Smooth muscle cell of bladder (primary cell): Measurements from ENCODE around the gene HPCAL4. TPM values are rescaled to one million over a fixed set of nuclear protein-coding genes. Genes with fewer than 3 reads are reported as not detected.

Experiments used
- total RNA-seq: library from RNA; depleted of rRNA; stranded (reverse); fragments of >200 nt; gene quantifications from 2 replicates; pipeline ENCODE4 v1.2.3, GENCODE V29; 2014

HPCAL4 gene
- total RNA-seq, result not detected in 2 replicates

DNA sequence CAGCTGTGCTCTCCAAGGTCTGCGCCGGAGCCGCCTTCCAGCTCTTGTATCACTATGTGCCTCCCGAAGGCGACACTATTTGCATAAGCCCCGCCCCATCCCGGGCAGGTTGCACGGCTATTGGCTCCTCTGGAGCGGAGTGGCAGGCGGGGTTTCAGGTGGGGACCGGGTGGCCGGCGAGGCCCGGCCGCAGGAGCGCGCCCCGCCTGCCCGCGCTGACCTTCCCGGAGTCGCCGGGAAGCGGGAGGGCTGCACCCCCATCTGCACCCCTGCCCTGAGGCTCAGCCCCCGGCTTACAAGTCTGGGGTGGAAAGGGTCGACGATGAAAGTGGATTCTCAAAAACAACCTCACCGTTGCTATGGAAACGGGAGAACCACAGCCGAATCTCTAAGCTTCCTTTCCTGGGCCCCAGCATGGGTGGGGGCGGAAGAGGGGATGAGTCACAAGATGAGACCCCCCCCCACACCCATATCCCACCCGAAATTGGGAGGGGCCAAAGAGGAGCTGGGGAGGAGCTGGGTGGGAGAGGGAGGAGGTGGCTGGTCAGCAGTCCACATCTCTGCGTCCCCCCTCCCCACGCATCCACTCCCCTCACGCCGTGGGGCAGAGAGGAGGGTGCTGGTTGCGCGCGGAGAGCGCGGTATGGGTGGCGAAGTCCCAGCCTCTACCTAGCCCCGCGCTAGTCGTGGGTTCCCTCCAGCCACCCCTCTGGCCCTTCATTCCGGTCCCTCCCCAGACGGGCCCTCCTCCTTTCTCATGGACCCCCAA, at the start of gene HPCAL4:
Gene HPCAL4 (minus strand): TSS at position 51 of the 769 bp plus-strand sequence. CDS start 6,830 bp downstream, outside the sequence.

GRCh38 chr1:39738622-39739366, 47.6 kb upstream of the HPCAL4 start, which contains the start of gene PPIE:
Gene PPIE, plus strand, starts transcription at chr1:39738882. Its CDS starts 19 bp downstream, at chr1:39738901.

GRCh38 chr1:39671793-39672550, 19.3 kb downstream of the HPCAL4 start, which contains the start of gene NT5C1A:
Gene NT5C1A, minus strand, starts transcription at chr1:39672107. Its CDS starts 69 bp downstream, at chr1:39672038.

DNA sequence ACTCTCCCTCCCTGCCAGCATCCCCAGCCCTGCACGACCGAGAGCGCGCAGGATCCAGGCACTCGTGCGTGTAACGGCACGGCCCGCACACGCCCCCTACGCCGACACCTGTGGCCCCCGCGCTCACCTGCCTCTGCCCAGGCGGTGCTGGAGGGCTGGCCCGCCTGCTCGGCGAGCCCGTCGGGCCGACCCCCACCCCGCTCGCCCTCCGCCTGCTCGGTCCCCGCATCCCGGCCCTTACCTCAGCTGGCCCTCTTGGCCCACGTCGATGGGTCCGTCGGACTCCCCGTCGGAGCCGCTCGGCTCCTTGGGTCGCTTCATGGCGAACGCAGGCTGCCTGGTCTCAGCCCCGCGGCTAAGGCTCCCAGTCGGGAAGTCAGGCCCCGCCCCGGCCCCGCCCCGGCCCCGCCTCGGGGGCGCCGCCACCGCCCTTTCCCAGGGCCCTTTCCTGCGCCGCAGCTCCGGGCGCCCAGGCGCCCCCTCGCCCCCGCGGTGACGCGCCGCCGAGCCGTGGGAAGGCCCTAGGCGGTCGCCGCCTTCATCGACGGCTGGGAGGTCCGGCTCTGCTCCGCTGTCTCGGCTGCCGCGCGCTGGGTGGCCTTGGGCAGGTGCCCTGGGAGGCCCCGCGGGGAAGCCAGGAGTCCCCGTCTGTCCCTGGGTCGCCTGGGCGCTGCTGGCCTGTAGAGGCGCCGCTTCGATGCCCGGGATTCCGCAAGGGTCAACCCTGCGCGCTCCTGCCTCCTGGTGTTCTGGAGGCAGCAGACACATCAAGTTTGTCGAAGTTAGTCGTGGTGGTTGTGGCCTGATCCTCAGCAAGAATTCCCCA, 51.7 kb downstream of the HPCAL4 start, which contains the start of gene HEYL:
Gene HEYL (minus strand): TSS at position 339 of the 826 bp plus-strand sequence. CDS start 18 bp downstream, at position 321.

Other genes starting within 250 kb of the HPCAL4 start
- gene BMP8A, start 199.8 kb downstream of the HPCAL4 start, total RNA-seq, result under 0.01 and 0.28 TPM in 2 replicates
- 196 and 233 TPM in 2 replicates for gene PABPC4, start 114.6 kb downstream of the HPCAL4 start, total RNA-seq
- 0.09 TPM in 1 of 2 replicates, not detected in the other for gene HEYL, start 51.8 kb downstream of the HPCAL4 start, total RNA-seq
- gene NT5C1A, start 19.3 kb downstream of the HPCAL4 start, total RNA-seq, result not detected in 2 replicates
- gene PPIE, start 47.4 kb upstream of the HPCAL4 start, total RNA-seq, result 38.9 and 41.5 TPM in 2 replicates
- gene OXCT2, start 79.9 kb upstream of the HPCAL4 start, total RNA-seq, result 1.7 and 4.1 TPM in 2 replicates
- gene BMP8B, start 97.4 kb upstream of the HPCAL4 start, total RNA-seq, result not detected in 2 replicates
- gene TRIT1, start 192.1 kb upstream of the HPCAL4 start, total RNA-seq, result 26.3 and 35.0 TPM in 2 replicates
- 0.71 and 1.1 TPM in 2 replicates for gene MYCL, start 210.5 kb upstream of the HPCAL4 start, total RNA-seq